ENCODE measurements around the gene RAD51. TPM values are rescaled to one million over a fixed set of nuclear protein-coding genes. Genes with fewer than 3 reads are reported as not detected.
A peak's percentile ranks its signal among the peaks of the same experiment; 100 is the strongest.

The RAD51 gene
- total RNA-seq, 2 donors from 2014 or later, result 40.1 to 61.4 TPM

- ATAC-seq (replicated peaks), result peak; percentile 32
- H3K9me3 Mint-ChIP-seq, result no peaks in the 10 kb centered on the region
- H3K4me3 Mint-ChIP-seq, result peak overlapping the region; percentile 93
- H3K36me3 Mint-ChIP-seq (ENCODE audit: low read depth), result peaks cover 75% of the 10 kb centered on the region
- no peaks in the 10 kb centered on the region for H3K27me3 Mint-ChIP-seq
- peaks cover 15% of the 10 kb centered on the region for H3K4me1 Mint-ChIP-seq
- peak overlapping the region; percentile 98 for H3K27ac Mint-ChIP-seq
Measured at GRCh38 chr15:40695469-40695890, 506 bp downstream of the RAD51 start.

DNA sequence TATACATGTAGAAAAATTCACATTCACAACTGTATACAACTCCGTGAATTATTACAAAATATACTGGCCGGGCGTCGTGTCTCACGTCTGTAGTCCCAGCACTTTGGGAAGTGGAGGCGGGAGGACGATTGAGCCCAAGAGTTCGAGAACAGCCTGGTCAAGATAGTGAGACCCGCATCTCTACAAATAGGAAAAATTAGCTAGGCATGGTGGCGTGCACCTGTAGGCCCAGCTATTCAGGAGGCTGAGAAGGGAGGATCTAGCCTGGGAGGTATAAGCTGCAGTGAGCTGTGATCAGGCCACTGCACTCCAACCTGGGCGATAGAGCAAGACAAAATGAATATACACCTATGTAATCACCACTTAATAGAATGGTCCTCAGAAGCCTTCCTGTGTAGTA lies 1.3 kb downstream of the RAD51 start:
- peak overlapping the region; percentile 98 for H3K27ac Mint-ChIP-seq
- peaks cover 83% of the 10 kb centered on the region for H3K36me3 Mint-ChIP-seq (ENCODE audit: low read depth)
- peaks cover 15% of the 10 kb centered on the region for H3K4me1 Mint-ChIP-seq

DNA sequence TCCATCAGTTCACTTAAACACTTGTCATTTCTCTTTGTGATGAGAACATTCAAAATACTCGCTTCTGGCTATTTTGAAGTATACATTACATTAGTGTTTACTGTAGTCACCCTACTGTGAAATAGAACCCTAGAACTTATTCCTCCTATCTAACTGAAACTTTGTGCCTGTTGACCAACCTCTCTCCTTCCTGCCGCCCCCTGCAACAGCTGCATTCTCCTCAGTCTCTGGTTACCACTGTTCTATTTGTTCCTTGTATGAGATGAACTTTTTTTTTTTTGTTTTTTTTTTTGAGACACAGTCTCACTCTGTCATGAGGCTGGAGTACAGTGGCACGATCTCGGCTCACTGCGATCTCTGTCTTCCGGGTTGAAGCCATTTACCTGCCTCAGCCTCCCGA lies 2.9 kb downstream of the RAD51 start:
- H3K4me1 Mint-ChIP-seq, result peaks cover 15% of the 10 kb centered on the region
- peak overlapping the region; percentile 93 for H3K4me3 Mint-ChIP-seq
- no peak overlapping the region for H3K27ac Mint-ChIP-seq
- no peak for ATAC-seq (replicated peaks)
- H3K36me3 Mint-ChIP-seq (ENCODE audit: low read depth), result peaks cover 93% of the 10 kb centered on the region
- H3K27me3 Mint-ChIP-seq, result no peaks in the 10 kb centered on the region
- no peaks in the 10 kb centered on the region for H3K9me3 Mint-ChIP-seq

More for the DNA sequence above, 1.3 kb downstream of the RAD51 start:
- no peak for ATAC-seq (replicated peaks)
- Mint-ChIP-seq H3K4me3 (peak overlapping the region; percentile 93), H3K27me3 (no peaks in the 10 kb centered on the region), H3K9me3 (no peaks in the 10 kb centered on the region)

DNA sequence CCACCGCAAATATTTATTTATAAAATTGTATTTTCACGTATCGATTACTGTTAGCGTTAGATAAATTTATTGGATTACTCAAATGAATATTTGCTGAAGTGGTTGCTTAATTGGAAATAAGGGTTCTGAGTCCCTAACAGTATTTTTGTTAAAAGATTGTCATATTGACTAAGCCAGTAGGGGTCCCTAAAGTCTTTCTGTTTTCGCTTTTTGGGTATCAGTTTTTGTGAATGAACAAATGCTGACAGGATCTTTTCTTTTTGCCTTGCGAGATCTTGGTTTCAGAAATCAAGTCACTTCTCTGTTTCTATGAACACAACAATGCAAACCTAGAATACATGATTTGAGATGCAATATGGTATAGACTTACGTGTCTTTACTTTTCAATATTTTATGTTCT lies 7.1 kb downstream of the RAD51 start:
- no peak for ATAC-seq (replicated peaks)
- Mint-ChIP-seq H3K27ac (no peak overlapping the region), H3K36me3 (ENCODE audit: low read depth) (peaks cover 98% of the 10 kb centered on the region), H3K4me3 (no peak overlapping the region), H3K27me3 (no peaks in the 10 kb centered on the region), H3K9me3 (no peaks in the 10 kb centered on the region), H3K4me1 (peaks cover 5% of the 10 kb centered on the region)

DNA sequence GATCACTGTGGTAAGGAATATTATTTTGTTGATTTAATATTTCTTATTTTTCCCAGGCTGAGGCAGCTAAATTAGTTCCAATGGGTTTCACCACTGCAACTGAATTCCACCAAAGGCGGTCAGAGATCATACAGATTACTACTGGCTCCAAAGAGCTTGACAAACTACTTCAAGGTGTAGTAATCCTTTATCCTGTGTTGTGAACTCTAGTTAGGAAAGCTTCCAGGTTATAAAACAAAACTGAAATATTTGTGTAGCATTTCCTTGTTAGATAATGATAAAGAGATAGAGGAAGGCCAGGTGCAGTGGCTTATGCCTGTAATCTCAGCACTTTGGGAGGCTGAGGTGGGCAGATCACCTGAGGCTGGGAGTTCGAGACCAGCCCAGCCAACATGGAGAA lies 11.1 kb downstream of the RAD51 start:
- Mint-ChIP-seq H3K4me3 (no peak overlapping the region), H3K4me1 (peaks cover 5% of the 10 kb centered on the region), H3K9me3 (no peaks in the 10 kb centered on the region), H3K27me3 (no peaks in the 10 kb centered on the region), H3K27ac (no peak overlapping the region), H3K36me3 (ENCODE audit: low read depth) (peaks cover 99% of the 10 kb centered on the region)
- ATAC-seq (replicated peaks), result no peak

DNA sequence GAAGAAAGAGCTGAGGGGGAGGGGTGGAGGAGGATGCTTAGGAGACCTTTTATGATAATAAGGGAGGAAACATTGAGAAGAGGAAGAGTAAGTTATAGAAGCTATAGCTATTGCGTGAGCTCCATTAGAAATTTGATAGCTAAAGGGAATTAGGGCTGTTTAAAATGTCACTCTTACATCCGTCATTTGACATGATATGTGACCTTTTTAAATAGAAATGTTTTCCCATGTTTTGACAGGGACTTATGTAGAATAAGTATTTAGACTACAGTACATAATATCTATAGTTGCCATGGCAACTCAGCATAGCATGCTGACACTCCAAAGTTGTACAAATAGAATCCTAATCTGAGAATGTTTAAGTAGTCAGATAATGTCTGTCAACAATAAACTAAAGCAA lies 19.2 kb downstream of the RAD51 start:
- Mint-ChIP-seq H3K9me3 (no peaks in the 10 kb centered on the region), H3K36me3 (ENCODE audit: low read depth) (peaks cover 88% of the 10 kb centered on the region), H3K4me1 (peaks cover 5% of the 10 kb centered on the region), H3K27ac (no peak overlapping the region), H3K27me3 (no peaks in the 10 kb centered on the region), H3K4me3 (no peak overlapping the region)
- ATAC-seq (replicated peaks), result no peak

DNA sequence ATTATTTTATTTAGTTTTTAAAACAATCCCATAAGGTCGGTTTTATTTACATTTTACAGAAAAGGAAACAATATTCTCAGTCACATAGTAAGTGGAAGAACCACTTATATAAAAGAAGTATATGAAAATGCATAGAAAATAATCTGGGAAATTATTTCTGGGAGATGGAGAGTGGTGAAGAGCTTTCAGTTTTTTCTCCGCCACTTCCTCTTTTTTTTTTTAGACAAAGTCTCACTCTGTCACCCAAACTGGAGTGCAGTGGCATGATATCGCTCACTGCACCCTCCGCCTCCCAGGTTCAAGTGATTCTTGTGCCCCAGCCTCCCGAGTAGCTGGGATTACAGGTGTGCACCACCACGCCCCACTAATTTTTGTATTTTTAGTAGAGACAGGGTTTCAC lies 21.2 kb downstream of the RAD51 start:
- Mint-ChIP-seq H3K4me3 (no peak overlapping the region), H3K4me1 (no peaks in the 10 kb centered on the region), H3K36me3 (ENCODE audit: low read depth) (peaks cover 88% of the 10 kb centered on the region), H3K9me3 (no peaks in the 10 kb centered on the region), H3K27ac (no peak overlapping the region), H3K27me3 (no peaks in the 10 kb centered on the region)
- ATAC-seq (replicated peaks), result no peak

DNA sequence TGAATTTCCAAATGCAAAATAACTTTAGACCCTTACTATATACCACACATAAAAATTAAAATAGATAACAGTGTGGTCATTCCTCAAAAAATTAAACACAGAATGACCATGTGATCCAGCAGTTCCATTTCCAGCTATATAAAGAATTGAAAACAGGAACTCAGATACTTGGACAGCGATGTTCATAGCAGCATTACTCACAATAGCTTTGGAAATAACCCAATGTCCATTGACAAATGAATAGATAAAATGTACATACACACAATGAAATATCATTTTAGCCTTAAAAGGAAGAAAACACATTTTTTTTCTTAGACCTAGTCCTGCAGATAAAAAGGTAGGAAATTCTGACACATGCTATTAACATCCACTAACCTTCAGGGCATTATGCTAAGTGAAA lies 26.7 kb downstream of the RAD51 start:
- Mint-ChIP-seq H3K27ac (peak overlapping the region; percentile 78), H3K4me1 (peaks cover 7% of the 10 kb centered on the region), H3K27me3 (no peaks in the 10 kb centered on the region), H3K9me3 (no peaks in the 10 kb centered on the region), H3K4me3 (peak overlapping the region; percentile 19), H3K36me3 (ENCODE audit: low read depth) (peaks cover 69% of the 10 kb centered on the region)
- no peak for ATAC-seq (replicated peaks)

DNA sequence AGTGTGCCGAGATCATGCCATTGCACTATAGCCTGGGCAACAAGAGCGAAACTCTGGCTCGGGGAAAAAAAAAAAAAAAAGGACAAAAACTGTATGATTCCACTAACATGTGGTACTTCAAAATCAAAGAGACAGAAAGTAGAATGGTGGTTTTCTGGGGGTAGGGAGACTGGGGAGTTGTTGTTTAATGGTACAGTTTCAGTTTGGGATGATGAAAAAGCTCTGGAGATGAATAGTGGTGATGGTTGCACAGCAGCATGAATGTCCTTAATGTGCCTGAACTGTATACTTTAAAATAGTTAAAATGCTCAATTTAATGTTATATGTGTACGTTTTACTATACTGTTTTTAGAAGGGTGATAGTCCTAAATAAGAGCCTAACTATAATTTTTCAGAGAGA lies 27.4 kb downstream of the RAD51 start:
- H3K36me3 Mint-ChIP-seq (ENCODE audit: low read depth), result peaks cover 69% of the 10 kb centered on the region
- H3K4me1 Mint-ChIP-seq, result peaks cover 7% of the 10 kb centered on the region
- H3K27ac Mint-ChIP-seq, result peak overlapping the region; percentile 78
- no peaks in the 10 kb centered on the region for H3K27me3 Mint-ChIP-seq
- no peaks in the 10 kb centered on the region for H3K9me3 Mint-ChIP-seq
- ATAC-seq (replicated peaks), result peak; percentile 87
- peak overlapping the region; percentile 19 for H3K4me3 Mint-ChIP-seq

DNA sequence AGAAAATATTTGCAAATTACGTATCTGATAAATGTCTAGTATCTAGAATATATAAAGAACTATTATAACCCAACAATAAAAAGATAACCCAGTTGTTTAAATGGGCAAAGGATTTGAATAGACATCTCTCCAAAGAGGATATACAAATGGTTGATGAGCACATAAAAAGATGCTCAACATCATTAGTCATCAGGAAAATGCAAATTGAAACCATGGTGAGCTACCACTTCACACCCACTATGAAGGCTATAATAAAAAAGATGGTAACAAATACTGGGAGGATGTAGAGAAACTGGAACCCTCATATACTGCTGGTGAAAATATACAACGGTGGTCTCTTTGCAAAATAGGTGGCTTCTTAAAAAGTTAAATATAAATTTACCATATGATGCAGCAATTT lies 28.0 kb downstream of the RAD51 start:
- Mint-ChIP-seq H3K9me3 (no peaks in the 10 kb centered on the region), H3K4me3 (no peak overlapping the region), H3K4me1 (peaks cover 7% of the 10 kb centered on the region), H3K36me3 (ENCODE audit: low read depth) (peaks cover 68% of the 10 kb centered on the region), H3K27ac (peak overlapping the region; percentile 78), H3K27me3 (no peaks in the 10 kb centered on the region)
- ATAC-seq (replicated peaks), result peak; percentile 83

- no peak for ATAC-seq (replicated peaks)
- no peak overlapping the region for H3K27ac Mint-ChIP-seq
- H3K4me3 Mint-ChIP-seq, result no peak overlapping the region
- H3K36me3 Mint-ChIP-seq (ENCODE audit: low read depth), result peaks cover 65% of the 10 kb centered on the region
- H3K9me3 Mint-ChIP-seq, result no peaks in the 10 kb centered on the region
- H3K27me3 Mint-ChIP-seq, result no peaks in the 10 kb centered on the region
- H3K4me1 Mint-ChIP-seq, result peaks cover 7% of the 10 kb centered on the region
Measured at GRCh38 chr15:40723919-40724318, 28.9 kb downstream of the RAD51 start.

- Mint-ChIP-seq H3K27me3 (no peaks in the 10 kb centered on the region), H3K4me3 (no peak overlapping the region), H3K4me1 (no peaks in the 10 kb centered on the region), H3K9me3 (no peaks in the 10 kb centered on the region), H3K36me3 (ENCODE audit: low read depth) (peaks cover 81% of the 10 kb centered on the region), H3K27ac (no peak overlapping the region)
- ATAC-seq (replicated peaks), result no peak
Measured at GRCh38 chr15:40731034-40731433, 36.1 kb downstream of the RAD51 start.

GRCh38 chr15:40736575-40736974 lies 41.6 kb downstream of the RAD51 start:
- Mint-ChIP-seq H3K4me1 (no peaks in the 10 kb centered on the region), H3K9me3 (no peaks in the 10 kb centered on the region), H3K27me3 (no peaks in the 10 kb centered on the region), H3K4me3 (no peak overlapping the region), H3K27ac (no peak overlapping the region), H3K36me3 (ENCODE audit: low read depth) (peaks cover 94% of the 10 kb centered on the region)
- ATAC-seq (replicated peaks), result no peak

- H3K4me1 Mint-ChIP-seq, result no peaks in the 10 kb centered on the region
- no peak overlapping the region for H3K27ac Mint-ChIP-seq
- H3K9me3 Mint-ChIP-seq, result no peaks in the 10 kb centered on the region
- H3K36me3 Mint-ChIP-seq (ENCODE audit: low read depth), result peaks cover 94% of the 10 kb centered on the region
- H3K27me3 Mint-ChIP-seq, result no peaks in the 10 kb centered on the region
- H3K4me3 Mint-ChIP-seq, result no peak overlapping the region
- ATAC-seq (replicated peaks), result no peak
Measured at GRCh38 chr15:40737048-40737447, 42.1 kb downstream of the RAD51 start.

DNA sequence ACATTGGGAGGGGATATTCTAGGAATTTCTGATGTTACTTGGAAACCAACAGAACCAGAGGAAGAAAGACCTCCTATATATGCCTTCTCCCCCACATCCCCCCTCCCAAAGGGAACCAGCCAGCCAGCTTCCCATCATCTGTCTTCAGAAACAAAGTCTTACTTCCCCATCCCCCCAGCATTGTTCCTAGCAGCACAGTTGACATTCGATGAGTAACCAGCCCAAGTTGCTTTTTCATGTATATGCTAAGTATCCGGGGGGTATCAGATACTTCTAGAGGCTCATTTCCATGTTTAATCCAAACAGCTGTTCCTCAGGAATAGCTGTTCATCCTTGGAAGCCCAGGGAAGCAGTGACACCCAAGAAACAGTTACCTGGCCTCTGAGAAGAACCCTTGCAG lies 44.1 kb downstream of the RAD51 start:
- no peak overlapping the region for H3K27ac Mint-ChIP-seq
- no peaks in the 10 kb centered on the region for H3K9me3 Mint-ChIP-seq
- H3K4me3 Mint-ChIP-seq, result no peak overlapping the region
- no peaks in the 10 kb centered on the region for H3K27me3 Mint-ChIP-seq
- ATAC-seq (replicated peaks), result no peak
- H3K4me1 Mint-ChIP-seq, result peaks cover 11% of the 10 kb centered on the region
- peaks cover 94% of the 10 kb centered on the region for H3K36me3 Mint-ChIP-seq (ENCODE audit: low read depth)

- H3K4me3 Mint-ChIP-seq, result no peak overlapping the region
- no peaks in the 10 kb centered on the region for H3K27me3 Mint-ChIP-seq
- no peak for ATAC-seq (replicated peaks)
- peaks cover 15% of the 10 kb centered on the region for H3K4me1 Mint-ChIP-seq
- no peak overlapping the region for H3K27ac Mint-ChIP-seq
- peaks cover 93% of the 10 kb centered on the region for H3K36me3 Mint-ChIP-seq (ENCODE audit: low read depth)
- no peaks in the 10 kb centered on the region for H3K9me3 Mint-ChIP-seq
Measured at GRCh38 chr15:40739854-40740253, 44.9 kb downstream of the RAD51 start.

Measured in activated T-helper 17 cell treated with anti-CD3 and anti-CD28 coated beads, Interleukin-2, amount 50 U/mL, for 72 hours (primary cell).